GM19328 (cell line): Measurements from ENCODE around the gene BRIP1.
"Not testable (repeated sequence)": the region's sequence is repeated elsewhere in the genome, so short reads cannot be mapped to it uniquely, and the experiment has no call there.

Experiments used
- ATAC-seq: cut with Tn5 transposase; IDR thresholded peaks from one replicate; pipeline ENCODE4 v1.9.1; 2021; ENCODE audit warnings: mild to moderate bottlenecking, moderate library complexity; ENCODE audit not compliant: unreplicated experiment

BRIP1 gene

GRCh38 chr17:61702450-61702849 is 160.9 kb downstream of the BRIP1 start:
- ATAC-seq, result no peak

DNA sequence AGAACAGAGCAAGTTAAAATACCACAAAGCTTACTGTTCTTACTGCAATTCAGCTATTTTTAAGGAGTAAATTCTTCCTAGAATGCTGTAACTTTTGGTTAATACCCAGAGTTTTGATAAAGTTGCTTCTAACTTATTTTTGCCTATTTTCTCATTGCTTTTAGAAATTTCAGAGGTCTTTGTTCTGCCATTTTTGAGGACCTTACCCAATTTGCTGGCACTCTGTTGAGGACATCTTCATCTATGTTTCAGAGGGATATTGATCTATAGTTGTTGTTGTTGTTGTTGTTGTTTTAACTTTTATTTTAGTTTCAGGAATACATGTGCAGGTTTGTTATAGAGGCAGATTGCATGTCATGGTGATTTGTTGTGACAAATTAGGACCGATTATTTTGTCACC is 161.3 kb downstream of the BRIP1 start:
- ATAC-seq, result no peak

DNA sequence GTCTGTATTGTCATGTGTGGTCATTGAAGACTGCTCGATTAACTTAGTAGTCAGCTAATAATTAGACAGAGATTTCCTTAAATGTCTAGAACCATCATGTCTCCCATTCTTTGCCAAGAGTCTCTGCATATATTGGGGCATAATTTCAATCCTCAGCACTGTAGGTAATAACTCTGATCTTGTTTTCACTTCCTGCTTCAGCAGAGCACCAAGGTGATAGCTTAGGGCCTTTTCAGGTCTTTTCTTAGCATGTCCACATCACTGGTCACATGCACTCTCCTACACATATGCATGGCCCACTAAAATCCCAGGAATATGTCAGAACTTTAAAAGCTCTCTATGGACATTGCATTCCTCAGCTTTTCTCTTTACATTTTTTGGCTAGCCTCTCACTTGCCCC is 162.0 kb downstream of the BRIP1 start:
- ATAC-seq, result no peak

GRCh38 chr17:61700252-61700651 is 163.1 kb downstream of the BRIP1 start:
- ATAC-seq, result no peak

- no peak for ATAC-seq
These were observed 163.6 kb downstream of the BRIP1 start for GRCh38 chr17:61699694-61700093.

GRCh38 chr17:61699032-61699431 is 164.3 kb downstream of the BRIP1 start:
- no peak for ATAC-seq

DNA sequence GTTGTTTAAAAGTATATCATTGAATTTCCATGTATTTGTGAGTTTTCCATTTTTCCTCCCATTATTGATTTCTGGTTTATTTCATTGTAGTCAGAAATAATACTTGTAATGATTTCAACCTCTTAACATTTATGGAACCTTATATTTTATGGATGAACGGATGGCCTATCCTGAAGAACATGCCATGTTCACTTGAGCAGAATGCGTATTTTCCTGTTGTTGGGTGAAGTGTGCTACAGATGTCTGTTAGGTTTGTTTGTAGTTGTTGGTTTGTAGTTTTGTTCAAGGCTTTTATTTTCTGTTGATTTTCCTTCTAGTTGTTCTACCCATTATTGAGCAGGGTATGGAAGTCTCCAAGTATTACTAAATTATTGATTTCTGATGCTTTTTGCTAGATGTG is 165.1 kb downstream of the BRIP1 start:
- ATAC-seq, result no peak

DNA sequence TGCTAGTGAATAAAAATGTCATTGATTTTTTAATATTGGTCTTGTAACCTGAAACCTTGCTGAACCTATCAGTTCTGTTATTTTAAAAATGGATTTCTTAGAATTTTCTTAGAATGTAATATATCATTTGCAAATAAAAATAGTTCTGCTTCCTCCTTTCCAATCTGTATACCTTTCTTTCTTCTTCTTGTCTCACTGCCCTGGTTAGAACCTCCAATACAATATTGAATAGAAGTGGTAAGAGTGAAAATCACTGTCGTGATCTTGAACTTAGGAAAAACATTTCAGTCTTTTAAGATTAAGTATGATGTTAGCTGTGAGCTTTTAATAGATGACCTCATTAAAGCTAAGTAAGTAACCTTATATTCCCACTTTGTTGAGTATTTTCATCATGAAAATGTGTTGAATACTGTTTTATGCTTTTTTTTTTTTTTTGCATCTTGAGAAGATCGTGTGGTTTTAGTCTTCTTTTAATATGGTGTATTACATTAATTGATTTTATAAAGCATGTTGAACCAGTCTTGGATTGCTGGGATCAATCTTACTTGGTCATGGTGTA is 167.5 kb downstream of the BRIP1 start:
- no peak for ATAC-seq

- no peak for ATAC-seq
These were observed 169.2 kb downstream of the BRIP1 start for GRCh38 chr17:61694095-61694494.

- no peak for ATAC-seq
These were observed 173.6 kb downstream of the BRIP1 start for GRCh38 chr17:61689610-61690180.

GRCh38 chr17:61687769-61688168 is 175.6 kb downstream of the BRIP1 start:
- no peak for ATAC-seq

- ATAC-seq, result no peak
These were observed 177.2 kb downstream of the BRIP1 start for GRCh38 chr17:61686113-61686512.

GRCh38 chr17:61684818-61685217 is 178.5 kb downstream of the BRIP1 start:
- ATAC-seq, result no peak

- no peak for ATAC-seq
These were observed 179.2 kb downstream of the BRIP1 start for GRCh38 chr17:61684172-61684571.

GRCh38 chr17:61683466-61683865 is 179.9 kb downstream of the BRIP1 start:
- ATAC-seq, result no peak

DNA sequence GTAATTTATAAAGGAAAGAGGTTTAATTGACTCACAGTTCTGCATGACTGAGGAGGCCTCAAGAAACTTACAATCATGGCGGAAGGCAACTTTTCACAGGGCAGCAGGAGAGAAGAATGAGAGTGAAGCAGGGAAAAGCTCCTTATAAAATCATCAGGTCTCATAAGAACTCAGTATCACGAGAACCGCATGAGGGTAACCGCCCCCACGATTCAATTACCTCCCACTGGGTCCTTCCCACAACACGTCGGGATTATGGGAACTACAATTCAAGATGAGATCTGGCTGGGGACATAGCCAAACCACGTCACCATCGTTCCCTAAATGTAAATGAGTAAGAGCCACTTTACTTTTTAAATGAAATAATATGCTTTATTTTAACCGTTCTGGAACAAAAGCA is 182.4 kb downstream of the BRIP1 start:
- no peak for ATAC-seq

- ATAC-seq, result no peak
These were observed 185.0 kb downstream of the BRIP1 start for GRCh38 chr17:61678339-61678738.

GRCh38 chr17:61677150-61677811 is 186.0 kb downstream of the BRIP1 start:
- ATAC-seq, result not testable (repeated sequence)

DNA sequence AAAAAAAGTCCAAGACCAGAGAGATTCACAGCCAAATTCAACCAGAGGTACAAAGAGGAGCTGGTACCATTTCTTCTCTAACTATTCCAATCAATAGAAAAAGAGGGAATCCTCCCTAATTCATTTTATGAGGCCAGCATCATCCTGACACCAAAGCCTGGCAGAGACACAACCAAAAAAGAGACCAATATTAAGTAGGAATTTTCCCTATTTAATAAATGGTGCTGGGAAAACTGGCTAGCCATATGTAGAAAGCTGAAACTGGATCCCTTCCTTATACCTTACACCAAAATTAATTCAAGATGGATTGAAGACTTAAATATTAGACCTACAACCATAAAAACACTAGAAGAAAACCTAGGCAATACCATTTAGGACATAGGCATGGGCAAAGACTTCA is 186.8 kb downstream of the BRIP1 start:
- ATAC-seq, result not testable (repeated sequence)

- not testable (repeated sequence) for ATAC-seq
These were observed 188.7 kb downstream of the BRIP1 start for GRCh38 chr17:61674609-61675008.

DNA sequence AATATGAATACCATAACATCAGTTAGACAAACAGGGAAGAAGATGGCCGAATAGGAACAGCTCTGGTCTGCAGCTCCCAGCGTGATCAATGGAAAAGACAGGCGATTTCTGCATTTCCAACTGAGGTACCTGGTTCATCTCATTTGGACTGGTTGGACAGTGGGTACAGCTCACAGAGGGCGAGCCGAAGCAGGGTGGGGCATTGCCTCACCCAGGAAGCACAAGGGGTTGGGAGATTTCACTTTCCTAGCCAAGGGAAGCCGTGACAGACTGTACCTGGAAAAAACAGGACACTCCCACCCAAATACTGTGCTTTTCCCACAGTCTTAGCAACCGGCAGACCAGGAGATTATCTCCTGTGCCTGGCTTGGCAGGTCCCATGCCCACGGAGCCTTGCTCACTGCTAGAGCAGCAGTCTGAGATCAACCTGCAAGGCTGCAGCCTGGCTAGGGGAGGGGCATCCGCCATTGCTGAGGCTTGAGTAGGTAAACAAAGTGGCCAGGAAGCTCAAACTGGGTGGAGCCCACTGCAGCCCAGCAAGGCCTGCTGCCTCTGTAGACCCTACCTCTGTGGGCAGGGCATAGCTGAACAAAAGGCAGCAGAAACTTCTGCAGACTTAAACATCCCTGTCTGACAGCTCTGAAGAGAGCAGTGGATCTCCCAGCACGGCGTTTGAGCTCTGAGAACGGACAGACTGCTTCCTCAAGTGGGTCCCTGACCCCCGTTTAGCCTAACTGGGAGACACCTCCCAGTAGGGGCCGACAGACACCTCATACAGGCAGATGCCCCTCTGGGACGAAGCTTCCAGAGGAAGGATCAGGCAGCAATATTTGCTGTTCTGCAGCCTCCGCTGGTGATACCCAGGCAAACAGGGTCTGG is 190.1 kb downstream of the BRIP1 start:
- ATAC-seq, result not testable (repeated sequence)

DNA sequence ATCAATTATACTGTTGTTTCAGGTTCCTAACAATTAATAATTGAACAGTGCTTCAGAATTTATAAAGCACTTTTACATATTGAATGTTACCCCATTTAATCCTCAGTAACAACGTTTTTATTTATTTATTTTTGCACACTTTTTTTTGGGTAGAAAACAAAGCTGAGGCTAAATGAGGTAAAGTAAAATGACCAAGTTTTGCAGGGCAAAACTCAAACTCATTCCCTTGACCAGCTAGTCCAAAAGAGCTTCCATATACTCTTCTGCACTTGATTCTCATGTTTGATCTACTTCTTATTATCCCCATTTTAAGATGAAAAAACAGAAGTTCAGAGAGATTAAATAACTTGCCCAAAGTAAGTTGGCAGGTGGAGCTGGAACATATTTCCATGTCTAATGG is 191.2 kb downstream of the BRIP1 start:
- ATAC-seq, result no peak
